Measurements from ENCODE around the gene KANK4. TPM values are rescaled to one million over a fixed set of nuclear protein-coding genes. Genes with fewer than 3 reads are reported as not detected.

Gene KANK4
- total RNA-seq, 1 donor from 2014 or later = not detected

GRCh38 chr1:62336995-62337705 is 17.9 kb upstream of the KANK4 start:
- DNase-seq (ENCODE audit: low read depth in 2 of 2) = no peak

GRCh38 chr1:62336638-62336994 is 17.4 kb upstream of the KANK4 start:
- no peak for DNase-seq (ENCODE audit: low read depth in 2 of 2)

- no peak for DNase-seq (ENCODE audit: low read depth in 2 of 2)
Observed at GRCh38 chr1:62335656-62336055, 16.4 kb upstream of the KANK4 start.

- no peak for DNase-seq (ENCODE audit: low read depth in 2 of 2)
Observed at GRCh38 chr1:62334434-62334985, 15.3 kb upstream of the KANK4 start.

- no peak for DNase-seq (ENCODE audit: low read depth in 2 of 2)
Observed at GRCh38 chr1:62333441-62333840, 14.2 kb upstream of the KANK4 start.

- no peak for DNase-seq (ENCODE audit: low read depth in 2 of 2)
Observed at GRCh38 chr1:62327360-62328055, 8.3 kb upstream of the KANK4 start.

GRCh38 chr1:62325681-62326080 is 6.4 kb upstream of the KANK4 start:
- DNase-seq (ENCODE audit: low read depth in 2 of 2) = no peak

GRCh38 chr1:62325081-62325480 is 5.8 kb upstream of the KANK4 start:
- DNase-seq (ENCODE audit: low read depth in 2 of 2) = no peak

- DNase-seq (ENCODE audit: low read depth in 2 of 2) = no peak
Observed at GRCh38 chr1:62321446-62321845, 2.2 kb upstream of the KANK4 start.

- no peak for DNase-seq (ENCODE audit: low read depth in 2 of 2)
Observed at GRCh38 chr1:62318320-62318755, 896 bp downstream of the KANK4 start.

GRCh38 chr1:62317021-62317768 is 2.0 kb downstream of the KANK4 start:
- DNase-seq (ENCODE audit: low read depth in 2 of 2) = no peak

- no peak for DNase-seq (ENCODE audit: low read depth in 2 of 2)
Observed at GRCh38 chr1:62316135-62316534, 3.1 kb downstream of the KANK4 start.

- DNase-seq (ENCODE audit: low read depth in 2 of 2) = no peak
Observed at GRCh38 chr1:62315387-62315786, 3.8 kb downstream of the KANK4 start.

- no peak for DNase-seq (ENCODE audit: low read depth in 2 of 2)
Observed at GRCh38 chr1:62314454-62315350, 4.5 kb downstream of the KANK4 start.

- DNase-seq (ENCODE audit: low read depth in 2 of 2) = no peak
Observed at GRCh38 chr1:62312698-62313097, 6.5 kb downstream of the KANK4 start.

- no peak for DNase-seq (ENCODE audit: low read depth in 2 of 2)
Observed at GRCh38 chr1:62311473-62311943, 7.7 kb downstream of the KANK4 start.

GRCh38 chr1:62309906-62310305 is 9.3 kb downstream of the KANK4 start:
- DNase-seq (ENCODE audit: low read depth in 2 of 2) = no peak

GRCh38 chr1:62308606-62309005 is 10.6 kb downstream of the KANK4 start:
- no peak for DNase-seq (ENCODE audit: low read depth in 2 of 2)

GRCh38 chr1:62307895-62308492 is 11.2 kb downstream of the KANK4 start:
- no peak for DNase-seq (ENCODE audit: low read depth in 2 of 2)

- no peak for DNase-seq (ENCODE audit: low read depth in 2 of 2)
Observed at GRCh38 chr1:62307446-62307845, 11.8 kb downstream of the KANK4 start.

- no peak for DNase-seq (ENCODE audit: low read depth in 2 of 2)
Observed at GRCh38 chr1:62306065-62306464, 13.2 kb downstream of the KANK4 start.
